Smooth muscle cell (in vitro differentiated cells): ENCODE results near the gene STK39. TPM values are rescaled to one million over a fixed set of nuclear protein-coding genes. Genes with fewer than 3 reads are reported as not detected.

Experiments
- DNase-seq: peaks from one replicate; lab custom pipeline; 2025; ENCODE audit not compliant: unreplicated experiment; lab: John Stamatoyannopoulos, UW
- H2AFZ ChIP-seq: fragments of 200-600 bp; sonication (generic); 2 replicates; pipeline ENCODE4 v1.6.0; 2016; ENCODE audit warnings: antibody characterized with exemption, low read depth, mild to moderate bottlenecking
- H3F3A ChIP-seq: fragments of 200-600 bp; sonication (generic); 2 replicates; pipeline ENCODE4 v1.6.0; 2017; ENCODE audit warnings: antibody characterized with exemption, low read depth
- H3K27ac ChIP-seq: fragments of 200-600 bp; sonication (generic); 2 replicates; pipeline ENCODE4 v1.5.1; 2016; ENCODE audit warnings: low read depth, mild to moderate bottlenecking
- H3K27me3 ChIP-seq: fragments of 200-600 bp; sonication (generic); 2 replicates; pipeline ENCODE4 v1.6.1; 2016; ENCODE audit warnings: low read depth, mild to moderate bottlenecking
- H3K36me3 ChIP-seq: fragments of 200-600 bp; sonication (generic); 2 replicates; pipeline ENCODE4 v1.5.1; 2016; ENCODE audit warnings: low read depth
- H3K4me1 ChIP-seq: fragments of 200-600 bp; sonication (generic); 2 replicates; pipeline ENCODE4 v1.5.1; 2016; ENCODE audit warnings: low read depth
- H3K4me2 ChIP-seq: fragments of 200-600 bp; sonication (generic); 2 replicates; pipeline ENCODE4 v1.6.0; 2016; ENCODE audit warnings: mild to moderate bottlenecking
- H3K4me3 ChIP-seq: fragments of 200-600 bp; sonication (generic); 2 replicates; pipeline ENCODE4 v1.5.1; 2016; ENCODE audit warnings: mild to moderate bottlenecking
- H3K79me2 ChIP-seq: fragments of 200-600 bp; sonication (generic); 2 replicates; pipeline ENCODE4 v1.6.0; 2016; ENCODE audit warnings: low read depth, mild to moderate bottlenecking
- H3K9ac ChIP-seq: fragments of 200-600 bp; sonication (generic); 2 replicates; pipeline ENCODE4 v1.6.0; 2016; ENCODE audit warnings: low read depth
- H3K9me3 ChIP-seq: fragments of 200-600 bp; sonication (generic); replicated peaks from 2 replicates; pipeline ENCODE4 v1.5.1; 2016; ENCODE audit warnings: low read depth
- H4K20me1 ChIP-seq: fragments of 200-600 bp; sonication (generic); 2 replicates; pipeline ENCODE4 v1.6.0; 2016; ENCODE audit warnings: low read depth
- WGBS: methylation state at CpG from one replicate; pipeline ENCODE4 v1.1.7; 2016; ENCODE audit warnings: low lambda C conversion rate; 5-methylcytosine and 5-hydroxymethylcytosine counted together
- polyA plus RNA-seq: library from polyadenylated mRNA; unstranded; fragments of >200 nt; fragmentation: Nextera tagmentation; extraction: Ambion mirVana; gene quantifications from 2 replicates; pipeline ENCODE4 v1.2.1, GENCODE V29; 2016
- total RNA-seq: library from RNA; depleted of rRNA; stranded (reverse); fragments of >200 nt; gene quantifications from 2 replicates; pipeline ENCODE4 v1.2.3, GENCODE V29; 2014
- TF ChIP-seq, protein P1 (sequence below): fragments of 200-600 bp; sonication (generic); IDR thresholded peaks from 2 replicates; pipeline ENCODE4 v1.5.1; 2017; ENCODE audit warnings: borderline replicate concordance, mild to moderate bottlenecking, antibody characterized with exemption; ENCODE audit not compliant: insufficient read depth, poor library complexity, severe bottlenecking

Gene STK39
- total and polyA plus RNA-seq, 2 experiments from 2014 or later: 21.1 to 37.8 TPM

DNA sequence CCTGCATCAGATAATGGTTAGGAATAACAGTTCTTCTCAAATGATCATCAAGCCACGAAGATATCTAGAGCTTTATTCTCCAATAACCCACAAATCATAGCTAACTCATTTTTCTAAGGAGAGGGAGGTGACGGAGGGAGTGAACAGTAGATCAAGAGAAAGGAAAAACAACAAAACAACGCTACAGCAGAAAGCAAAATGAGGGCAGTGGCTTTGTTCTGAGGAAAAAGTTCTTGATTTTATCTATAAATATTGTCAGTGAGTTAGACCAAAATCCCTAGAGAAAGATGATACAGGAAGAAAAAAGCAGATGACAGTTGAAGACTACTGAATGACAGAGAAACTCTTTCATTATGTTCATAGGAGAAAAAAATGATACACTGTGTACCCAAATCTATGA lies 71.0 kb downstream of the STK39 start:
- Histone ChIP-seq H4K20me1 (peaks cover 25% of the 10 kb centered on the region), H2AFZ (no peak overlapping the region), H3F3A (no peaks in the 10 kb centered on the region), H3K9me3 (no peaks in the 10 kb centered on the region), H3K36me3 (no peaks in the 10 kb centered on the region), H3K4me2 (no peak overlapping the region), H3K27me3 (no peaks in the 10 kb centered on the region), H3K27ac (no peak overlapping the region), H3K79me2 (peaks cover 70% of the 10 kb centered on the region), H3K4me1 (peaks cover 36% of the 10 kb centered on the region), H3K9ac (no peak overlapping the region), H3K4me3 (no peak overlapping the region)
- TF ChIP-seq, protein P1, sequence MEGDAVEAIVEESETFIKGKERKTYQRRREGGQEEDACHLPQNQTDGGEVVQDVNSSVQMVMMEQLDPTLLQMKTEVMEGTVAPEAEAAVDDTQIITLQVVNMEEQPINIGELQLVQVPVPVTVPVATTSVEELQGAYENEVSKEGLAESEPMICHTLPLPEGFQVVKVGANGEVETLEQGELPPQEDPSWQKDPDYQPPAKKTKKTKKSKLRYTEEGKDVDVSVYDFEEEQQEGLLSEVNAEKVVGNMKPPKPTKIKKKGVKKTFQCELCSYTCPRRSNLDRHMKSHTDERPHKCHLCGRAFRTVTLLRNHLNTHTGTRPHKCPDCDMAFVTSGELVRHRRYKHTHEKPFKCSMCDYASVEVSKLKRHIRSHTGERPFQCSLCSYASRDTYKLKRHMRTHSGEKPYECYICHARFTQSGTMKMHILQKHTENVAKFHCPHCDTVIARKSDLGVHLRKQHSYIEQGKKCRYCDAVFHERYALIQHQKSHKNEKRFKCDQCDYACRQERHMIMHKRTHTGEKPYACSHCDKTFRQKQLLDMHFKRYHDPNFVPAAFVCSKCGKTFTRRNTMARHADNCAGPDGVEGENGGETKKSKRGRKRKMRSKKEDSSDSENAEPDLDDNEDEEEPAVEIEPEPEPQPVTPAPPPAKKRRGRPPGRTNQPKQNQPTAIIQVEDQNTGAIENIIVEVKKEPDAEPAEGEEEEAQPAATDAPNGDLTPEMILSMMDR: no peak
- 85% methylated on average over 3 of the region's 3 CpGs for WGBS
- DNase-seq: no peak

DNA sequence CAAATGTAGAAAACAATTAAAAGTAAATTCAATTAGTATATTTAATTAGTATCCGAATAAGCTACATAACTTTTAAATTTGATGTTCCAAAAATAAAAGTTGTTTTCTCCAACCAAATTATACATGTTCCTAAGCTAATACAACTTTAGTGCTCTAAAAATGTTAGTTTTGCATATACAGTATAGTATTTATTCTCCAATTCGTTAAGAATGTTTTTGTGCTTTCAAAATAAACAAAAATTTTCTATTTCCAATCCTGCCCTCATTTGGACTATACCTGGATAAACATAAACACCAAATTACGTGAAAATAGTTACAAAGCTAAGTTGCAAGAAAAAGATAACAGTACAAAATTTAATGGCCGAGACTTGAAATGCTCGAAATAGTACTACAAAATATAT lies 71.9 kb downstream of the STK39 start:
- Histone ChIP-seq H3K36me3 (no peaks in the 10 kb centered on the region), H3K4me1 (peaks cover 40% of the 10 kb centered on the region), H3F3A (no peaks in the 10 kb centered on the region), H3K27me3 (no peaks in the 10 kb centered on the region), H3K9ac (no peak overlapping the region), H3K4me2 (no peak overlapping the region), H2AFZ (no peak overlapping the region), H3K27ac (no peak overlapping the region), H3K4me3 (no peak overlapping the region), H4K20me1 (peaks cover 22% of the 10 kb centered on the region), H3K79me2 (peaks cover 70% of the 10 kb centered on the region), H3K9me3 (no peaks in the 10 kb centered on the region)
- WGBS: 96% methylated on average over 5 of the region's 5 CpGs
- TF ChIP-seq, protein P1: no peak
- DNase-seq: no peak

DNA sequence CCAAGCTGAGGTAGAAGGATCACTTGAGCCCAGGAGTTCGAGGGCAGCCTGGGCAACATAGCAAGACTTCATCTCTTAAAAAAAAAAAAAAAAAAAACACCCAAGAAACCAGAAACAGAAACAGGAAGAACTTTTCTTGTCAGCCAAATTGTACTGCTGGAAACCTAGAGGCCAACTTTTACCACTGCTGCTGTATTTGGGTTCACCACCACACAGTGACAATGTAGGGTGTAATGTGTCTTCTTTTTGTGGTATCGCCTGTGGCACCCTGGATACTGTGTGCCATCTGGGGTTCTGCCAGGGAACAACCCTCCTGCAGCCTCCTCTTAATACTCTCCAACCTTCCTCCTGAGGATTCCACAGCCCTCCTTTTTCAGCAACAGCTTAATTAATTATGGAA lies 72.6 kb downstream of the STK39 start:
- Histone ChIP-seq H3F3A (no peaks in the 10 kb centered on the region), H3K4me3 (no peak overlapping the region), H3K27me3 (no peaks in the 10 kb centered on the region), H2AFZ (no peak overlapping the region), H3K9ac (no peak overlapping the region), H3K36me3 (no peaks in the 10 kb centered on the region), H3K27ac (no peak overlapping the region), H3K4me1 (peaks cover 44% of the 10 kb centered on the region), H3K79me2 (peaks cover 71% of the 10 kb centered on the region), H3K9me3 (no peaks in the 10 kb centered on the region), H4K20me1 (peaks cover 22% of the 10 kb centered on the region), H3K4me2 (no peak overlapping the region)
- TF ChIP-seq, protein P1: no peak
- 100% methylated on average over 2 of the region's 2 CpGs for WGBS
- no peak for DNase-seq

DNA sequence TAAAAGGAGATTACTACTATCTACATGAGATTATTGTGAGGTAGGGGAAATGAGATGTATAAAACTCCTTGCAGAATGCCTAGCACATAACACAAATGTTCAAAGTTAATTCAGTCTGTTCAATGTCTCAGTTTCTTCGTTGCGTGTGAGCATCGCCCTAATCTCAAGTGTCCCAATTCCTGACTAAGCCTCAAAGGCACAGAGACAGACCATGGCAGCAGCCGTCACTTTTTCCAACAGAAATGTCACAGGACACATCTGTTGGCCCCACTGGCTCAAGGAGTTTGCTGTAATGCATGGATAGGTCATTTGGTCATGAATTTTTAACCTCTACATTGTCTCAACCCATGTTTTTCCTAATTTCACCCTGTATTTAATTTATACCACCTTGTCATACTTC lies 75.3 kb downstream of the STK39 start:
- peak overlapping the region; percentile 77 for H3K9ac ChIP-seq
- H3K9me3 ChIP-seq: no peaks in the 10 kb centered on the region
- H3K79me2 ChIP-seq: peaks cover 63% of the 10 kb centered on the region
- peaks cover 20% of the 10 kb centered on the region for H4K20me1 ChIP-seq
- no peak overlapping the region for H2AFZ ChIP-seq
- H3K27me3 ChIP-seq: no peaks in the 10 kb centered on the region
- TF ChIP-seq, protein P1: no peak
- no peaks in the 10 kb centered on the region for H3K36me3 ChIP-seq
- peak overlapping the region; percentile 66 for H3K4me2 ChIP-seq
- peaks cover 25% of the 10 kb centered on the region for H3K4me1 ChIP-seq
- 22% methylated on average over 4 of the region's 4 CpGs for WGBS
- no peak overlapping the region for H3K4me3 ChIP-seq
- no peak for DNase-seq
- H3F3A ChIP-seq: no peaks in the 10 kb centered on the region
- H3K27ac ChIP-seq: peak overlapping the region; percentile 92
